Left forelimb (tissue), 1 donor: Measurements from ENCODE around the gene OR6V1.
A peak's percentile ranks its signal among the peaks of the same experiment; 100 is the strongest.

Experiments used
- DNase-seq: peaks from one replicate; pipeline ENCODE4 v3.0.0-alpha.2; 2018; ENCODE audit warnings: low spot score

The OR6V1 gene, protein sequence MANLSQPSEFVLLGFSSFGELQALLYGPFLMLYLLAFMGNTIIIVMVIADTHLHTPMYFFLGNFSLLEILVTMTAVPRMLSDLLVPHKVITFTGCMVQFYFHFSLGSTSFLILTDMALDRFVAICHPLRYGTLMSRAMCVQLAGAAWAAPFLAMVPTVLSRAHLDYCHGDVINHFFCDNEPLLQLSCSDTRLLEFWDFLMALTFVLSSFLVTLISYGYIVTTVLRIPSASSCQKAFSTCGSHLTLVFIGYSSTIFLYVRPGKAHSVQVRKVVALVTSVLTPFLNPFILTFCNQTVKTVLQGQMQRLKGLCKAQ

DNA sequence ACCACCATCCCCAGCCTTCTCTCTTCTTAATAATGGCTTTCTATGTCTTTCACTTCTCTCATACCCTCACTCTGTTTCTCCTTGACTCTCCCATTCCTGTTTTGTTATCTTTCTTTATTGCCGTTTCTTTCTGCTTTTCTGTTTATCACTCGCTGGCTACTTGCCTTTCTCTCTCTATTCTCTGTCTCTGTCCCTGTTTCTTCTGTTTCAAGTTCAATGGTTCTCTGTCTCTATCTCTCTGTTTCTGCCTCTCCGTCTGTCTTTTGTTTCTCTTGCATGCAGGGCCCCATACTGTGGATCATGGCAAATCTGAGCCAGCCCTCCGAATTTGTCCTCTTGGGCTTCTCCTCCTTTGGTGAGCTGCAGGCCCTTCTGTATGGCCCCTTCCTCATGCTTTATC, at the start of gene OR6V1:
OR6V1 (plus strand) TSS at position 301 of the 400 bp plus-strand sequence; CDS start at position 301, 0 bp downstream.
- no peak for DNase-seq

DNA sequence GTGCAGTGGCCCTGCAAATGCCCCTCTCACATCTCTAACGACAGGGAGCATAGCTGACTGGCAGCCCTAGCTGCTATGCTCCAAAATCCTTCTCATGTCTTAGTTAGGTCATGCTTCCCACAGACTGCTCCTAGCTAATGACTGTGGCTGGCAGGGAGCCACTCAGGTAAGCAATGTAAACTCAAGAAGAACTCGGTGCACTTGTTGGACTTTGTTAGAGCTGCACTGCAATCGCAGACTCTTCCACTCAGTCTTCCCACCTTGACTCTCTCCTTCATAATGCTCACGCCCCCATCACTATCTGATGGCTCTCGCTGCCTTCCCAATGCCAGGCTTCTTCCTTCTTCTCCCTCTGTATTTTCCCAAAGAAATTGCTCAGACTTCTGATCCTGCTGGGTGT, 49.2 kb upstream of the OR6V1 start:
- no peak for DNase-seq

DNA sequence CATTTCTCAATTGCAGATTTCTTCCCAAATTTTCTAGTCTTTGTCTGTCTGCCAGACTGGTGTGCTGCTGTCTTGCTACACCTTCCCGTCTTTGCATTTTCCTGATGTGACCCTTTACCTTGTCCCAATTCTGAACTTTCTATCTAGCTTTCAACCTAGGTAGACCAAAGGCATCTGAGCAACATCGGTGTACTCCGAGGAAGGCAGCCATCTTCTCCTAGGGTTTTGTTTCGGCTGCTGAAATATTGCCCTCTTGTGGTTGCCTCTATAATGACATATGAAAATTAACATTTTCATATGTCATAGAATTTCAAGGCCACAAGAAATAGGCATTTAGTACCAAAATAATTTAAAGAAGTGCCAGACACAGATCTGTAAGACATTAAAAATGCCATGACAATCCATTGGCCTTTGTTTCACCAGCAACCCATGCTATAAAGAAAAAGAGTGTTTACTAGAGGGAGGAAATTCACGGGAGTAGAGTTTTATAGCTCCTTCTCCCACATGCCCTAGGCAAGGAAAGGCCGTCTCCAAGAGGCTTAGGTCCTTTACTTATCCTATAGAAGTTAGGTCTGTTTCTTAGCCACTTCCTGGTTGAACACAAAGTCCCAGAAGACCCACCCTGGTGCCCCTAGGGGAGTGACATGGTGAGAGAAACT, 48.6 kb upstream of the OR6V1 start:
- DNase-seq: no peak

DNA sequence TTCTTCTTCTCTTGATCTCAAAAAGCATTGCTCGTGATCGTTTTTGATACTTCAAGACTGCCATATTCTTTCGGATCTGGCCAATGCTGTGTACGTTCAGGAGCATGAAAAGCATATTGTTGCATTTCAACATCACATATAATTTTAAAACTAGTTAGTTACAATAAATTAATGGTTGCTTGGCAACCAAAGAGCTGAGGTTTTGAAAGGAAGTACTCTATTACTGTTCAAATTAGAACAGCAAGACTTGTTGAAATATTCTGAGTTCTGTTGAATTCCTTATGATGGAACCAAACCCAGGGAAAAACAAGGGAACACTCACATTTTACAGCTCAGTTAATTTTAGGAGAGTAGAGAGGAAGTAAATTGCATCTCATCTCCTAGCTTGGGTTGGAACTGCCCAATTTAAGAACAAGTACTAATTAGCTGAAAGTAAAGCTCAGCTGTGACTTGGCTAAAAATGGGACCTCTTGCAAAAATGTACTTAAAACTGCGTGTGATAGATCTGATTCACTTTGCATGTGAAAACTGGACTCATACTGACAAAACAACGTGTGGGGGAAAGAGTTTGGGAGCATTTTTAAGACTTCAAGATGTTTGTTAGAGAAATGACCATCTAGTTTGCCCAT, 46.4 kb upstream of the OR6V1 start:
- DNase-seq: no peak

DNA sequence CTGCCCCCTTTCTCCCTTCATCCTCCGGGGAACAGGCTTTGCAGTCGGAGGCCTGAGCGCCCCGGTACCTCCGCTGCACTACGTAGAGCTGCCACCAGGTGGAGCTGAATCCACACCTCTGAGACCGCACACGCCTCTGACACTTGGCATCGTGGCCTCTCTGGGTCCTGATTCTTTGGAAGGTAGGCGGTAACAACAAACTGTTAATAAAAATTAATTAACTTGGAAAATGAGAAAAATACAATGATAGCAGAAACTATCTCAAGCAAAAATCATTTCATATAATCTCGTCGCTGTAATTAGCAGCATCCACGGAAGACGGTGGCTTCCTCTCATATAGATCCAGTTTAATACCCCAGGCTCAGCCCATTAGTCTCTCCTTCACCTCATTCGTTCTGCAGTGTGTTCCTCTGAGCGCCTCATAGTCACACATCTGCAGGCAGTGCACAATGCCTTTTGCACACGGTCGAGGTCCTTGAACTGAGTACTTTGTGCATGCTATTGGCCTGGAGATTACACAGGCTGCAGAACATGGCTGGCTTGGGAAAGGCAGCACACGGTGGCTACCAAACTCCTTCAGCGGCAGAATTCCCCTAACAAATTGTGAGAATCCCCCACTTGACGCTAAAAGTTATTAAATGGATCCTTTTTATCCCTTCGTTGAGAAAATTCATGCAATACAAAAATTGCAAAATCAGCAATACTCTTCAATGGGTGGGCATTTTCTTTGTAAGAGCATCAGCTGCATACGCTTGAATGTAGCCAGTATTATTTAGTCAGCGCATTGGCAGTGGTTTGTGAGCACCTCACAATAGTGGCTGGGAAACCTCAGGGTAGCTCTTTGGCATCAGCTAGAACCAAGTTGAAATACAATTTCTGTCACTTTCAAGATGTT, 43.9 kb upstream of the OR6V1 start:
- DNase-seq: peak; percentile 86

DNA sequence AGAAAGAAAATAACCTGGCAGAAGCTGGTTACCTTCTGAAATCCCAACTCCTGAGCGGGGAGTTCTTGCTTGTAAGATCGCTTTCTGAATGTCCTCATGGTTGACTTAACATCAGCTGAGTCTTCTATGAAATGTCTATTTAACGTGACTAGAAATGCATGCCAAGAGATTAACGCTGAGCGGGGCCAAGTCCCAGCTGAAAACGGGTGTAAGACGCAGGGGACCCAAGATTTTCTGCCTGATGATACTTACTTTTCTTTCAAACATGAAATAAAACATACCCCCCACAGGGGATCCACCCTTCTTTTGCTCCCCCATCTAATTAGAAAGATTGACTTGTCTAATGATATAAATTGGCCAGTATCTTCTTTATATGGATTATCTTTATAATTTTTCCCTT, 40.1 kb upstream of the OR6V1 start:
- DNase-seq: no peak

DNA sequence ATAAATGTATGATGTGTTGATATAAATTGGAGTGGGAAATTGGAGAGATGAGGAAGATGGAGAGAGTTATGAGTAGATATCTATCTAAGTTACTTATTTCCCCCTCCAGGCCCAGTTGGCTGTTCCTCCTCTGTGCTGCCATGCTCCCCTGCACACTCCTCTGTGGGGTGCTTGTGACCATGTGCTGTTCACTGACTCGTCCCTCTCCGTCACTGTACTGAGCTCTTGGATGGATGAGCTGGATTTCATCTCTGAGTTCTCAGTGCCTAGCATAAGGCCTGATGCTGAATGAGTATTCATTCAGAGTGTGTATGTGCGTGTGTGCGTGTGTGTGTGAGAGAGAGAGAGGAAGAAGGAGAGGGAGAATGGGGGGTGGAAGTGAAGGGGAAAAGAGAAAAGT, 39.7 kb upstream of the OR6V1 start:
- DNase-seq: no peak

DNA sequence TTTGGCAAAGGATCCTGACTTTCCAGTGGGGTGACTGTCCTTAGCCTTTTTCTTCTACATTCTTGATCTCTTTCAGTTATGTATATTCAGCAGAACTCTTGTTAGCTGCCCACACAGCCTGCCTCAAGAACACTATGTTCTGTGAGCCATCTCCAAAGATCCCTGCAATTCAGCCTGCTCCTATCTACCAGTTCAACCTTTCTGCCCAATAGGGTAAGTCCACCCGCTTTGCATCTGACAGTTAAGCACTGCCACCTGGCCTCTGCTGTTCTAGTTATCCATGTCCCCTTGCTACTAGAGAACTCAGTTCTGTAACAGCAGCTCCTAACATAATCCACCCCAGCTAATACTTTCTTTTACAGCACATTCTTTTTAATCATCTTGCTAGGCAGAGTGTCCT, 38.7 kb upstream of the OR6V1 start:
- DNase-seq: no peak

DNA sequence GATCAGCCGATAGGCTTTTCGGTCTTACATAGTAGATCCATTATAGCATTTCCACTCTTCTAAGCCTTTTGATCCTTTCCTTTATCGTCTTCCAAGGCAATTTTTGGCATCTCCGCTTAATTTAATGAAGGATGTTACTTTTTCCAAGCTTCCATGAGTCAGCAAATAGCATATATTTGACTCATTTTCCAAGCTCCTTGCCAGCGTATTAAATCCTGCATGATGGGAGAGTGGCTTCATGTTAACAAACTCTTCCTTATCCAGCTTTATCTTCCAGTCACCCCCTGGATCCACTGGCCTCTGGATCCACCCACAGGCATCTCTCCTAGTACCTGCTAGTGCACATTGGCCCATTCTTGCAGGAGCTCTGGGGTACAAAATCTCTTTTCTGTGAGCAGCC, 38.2 kb upstream of the OR6V1 start:
- no peak for DNase-seq

DNA sequence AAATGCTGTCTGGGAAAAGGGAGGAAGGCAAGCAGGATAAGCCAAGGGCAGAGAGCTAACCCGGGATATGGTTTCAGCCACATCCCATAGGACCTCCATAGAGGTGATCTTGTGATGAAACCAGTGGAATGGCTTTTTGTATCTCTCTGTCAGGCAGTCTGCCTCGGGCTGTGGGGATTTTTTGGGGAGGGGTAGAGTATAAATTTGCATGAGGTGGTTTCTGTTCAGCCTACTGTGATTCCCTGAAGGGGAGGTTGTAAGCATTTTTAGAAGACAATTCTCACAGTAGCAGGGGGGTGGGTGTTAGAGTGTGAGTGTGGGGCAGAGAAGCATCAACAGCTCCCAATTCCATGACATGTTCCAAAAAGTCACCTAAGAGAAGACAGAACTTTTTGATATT, 37.1 kb upstream of the OR6V1 start:
- no peak for DNase-seq

DNA sequence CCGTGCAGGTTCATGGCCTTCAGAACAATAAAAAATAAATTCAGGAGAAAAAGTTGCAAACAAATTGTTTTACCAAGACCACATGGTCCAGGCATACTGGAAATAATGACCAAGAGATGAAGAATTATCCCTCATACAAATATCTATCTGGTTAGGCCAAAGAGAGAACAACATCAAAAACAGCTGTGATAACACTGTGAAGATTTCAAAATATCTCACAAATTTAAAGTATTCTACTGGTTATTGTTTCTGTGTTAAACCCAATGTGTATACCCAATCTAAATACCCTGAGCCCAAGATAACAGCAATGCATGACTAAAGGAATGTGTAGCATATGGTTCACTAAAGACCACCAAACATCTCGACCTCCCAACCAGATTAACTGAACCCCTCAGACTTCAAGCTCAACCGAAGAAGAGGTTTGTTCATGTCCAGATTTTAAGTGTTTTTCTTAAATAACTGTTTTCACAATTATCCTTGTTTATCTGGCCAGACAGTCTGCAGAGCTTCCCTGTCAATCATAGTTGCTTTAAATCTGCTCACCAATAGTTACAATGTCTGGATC, 36.1 kb upstream of the OR6V1 start:
- no peak for DNase-seq

DNA sequence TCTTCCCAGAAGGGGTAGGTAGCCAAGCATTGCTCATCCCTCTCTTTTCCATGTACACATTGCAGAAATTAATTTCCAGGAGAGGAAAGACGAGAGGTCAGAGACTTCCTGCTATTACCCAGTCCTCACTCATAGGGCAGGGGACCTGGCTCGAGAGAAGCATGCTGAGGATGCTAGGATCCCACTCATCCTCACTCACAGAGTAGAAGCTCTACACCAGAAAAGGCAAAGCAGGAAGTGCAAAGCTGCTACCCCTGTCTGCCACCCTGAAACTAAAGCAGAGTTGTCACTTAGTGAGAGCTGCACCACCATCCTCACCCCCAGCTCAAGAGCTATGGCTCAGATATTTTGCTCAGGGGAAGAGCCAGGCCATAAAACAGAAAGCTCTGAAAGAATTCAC, 35.1 kb upstream of the OR6V1 start:
- DNase-seq: no peak

DNA sequence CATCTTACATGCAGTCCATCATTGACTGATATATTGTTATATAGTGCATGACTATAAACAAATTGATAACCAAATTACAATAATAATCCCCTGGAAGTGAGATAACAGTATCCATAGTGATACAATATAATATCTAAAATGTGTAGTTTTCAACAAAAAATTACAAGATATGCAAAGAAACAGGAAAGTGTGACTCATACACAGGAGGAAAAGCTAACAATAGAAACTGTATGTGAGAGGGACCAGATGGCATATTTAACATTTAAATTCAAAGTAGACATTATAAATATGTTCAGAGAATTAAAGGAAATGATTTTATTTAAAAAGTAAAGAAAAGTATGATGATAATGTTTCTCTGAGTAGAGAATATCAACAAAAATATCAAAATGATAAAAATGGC, 33.2 kb upstream of the OR6V1 start:
- no peak for DNase-seq

DNA sequence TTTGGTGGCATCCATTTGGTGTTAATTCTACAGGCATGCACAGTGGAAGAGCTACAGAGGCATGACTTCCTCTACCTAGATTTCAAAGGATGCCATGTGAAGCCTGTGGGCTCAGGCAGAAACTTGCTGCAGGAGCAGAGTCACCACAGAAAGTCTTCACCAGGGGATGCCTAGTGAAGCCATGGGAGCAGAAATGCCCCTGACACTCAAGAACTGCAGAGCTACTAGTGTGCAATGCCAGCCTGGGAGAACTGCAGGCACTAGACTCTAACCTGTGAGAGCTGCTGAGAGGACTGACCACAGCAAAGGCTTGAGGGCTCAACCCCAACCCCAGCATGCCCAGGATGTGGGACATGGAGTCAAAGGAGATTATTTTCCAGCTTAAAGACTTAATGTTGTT, 29.1 kb upstream of the OR6V1 start:
- no peak for DNase-seq

DNA sequence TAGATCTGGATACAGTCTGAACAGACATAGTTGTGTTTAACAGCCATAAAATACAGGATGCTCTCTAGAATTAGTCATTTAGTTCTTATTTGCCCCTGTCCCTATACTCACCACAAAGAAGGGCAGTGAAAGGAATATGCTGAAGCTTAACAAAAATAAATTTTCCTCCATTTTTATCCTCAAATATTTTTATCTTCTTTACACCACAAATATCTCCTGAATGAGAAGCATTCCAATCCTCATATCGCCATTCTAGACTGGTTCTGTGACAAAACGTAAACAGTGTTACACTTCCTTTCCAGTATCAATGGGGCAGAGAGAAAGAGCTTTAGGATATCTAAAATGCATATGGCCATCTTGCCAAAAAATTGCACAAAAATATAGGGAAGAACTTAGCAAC, 26.8 kb upstream of the OR6V1 start:
- no peak for DNase-seq

DNA sequence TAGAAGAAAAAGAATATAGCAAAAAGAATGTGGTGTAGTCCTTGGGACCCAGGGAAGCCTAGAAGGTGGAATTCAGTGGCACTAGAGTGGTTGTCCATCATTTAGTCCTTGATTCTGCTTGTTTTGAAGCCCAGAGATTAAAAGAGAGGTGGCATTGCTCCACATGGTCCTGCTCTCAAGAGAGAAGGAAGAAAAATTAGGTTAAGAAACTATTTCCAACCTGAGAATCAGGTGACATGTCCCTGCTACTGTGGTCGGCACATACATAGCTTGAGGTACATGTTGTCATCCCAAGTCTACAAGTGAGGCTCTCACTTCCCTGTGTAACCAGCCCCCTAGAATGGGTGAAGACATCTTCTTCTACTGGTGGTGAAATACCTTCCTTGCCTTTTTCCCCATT, 25.1 kb upstream of the OR6V1 start, which contains the start of gene OR9A2:
OR9A2 (minus strand) TSS at position 101 of the 400 bp plus-strand sequence; CDS start at position 101, 0 bp downstream.
- no peak for DNase-seq

DNA sequence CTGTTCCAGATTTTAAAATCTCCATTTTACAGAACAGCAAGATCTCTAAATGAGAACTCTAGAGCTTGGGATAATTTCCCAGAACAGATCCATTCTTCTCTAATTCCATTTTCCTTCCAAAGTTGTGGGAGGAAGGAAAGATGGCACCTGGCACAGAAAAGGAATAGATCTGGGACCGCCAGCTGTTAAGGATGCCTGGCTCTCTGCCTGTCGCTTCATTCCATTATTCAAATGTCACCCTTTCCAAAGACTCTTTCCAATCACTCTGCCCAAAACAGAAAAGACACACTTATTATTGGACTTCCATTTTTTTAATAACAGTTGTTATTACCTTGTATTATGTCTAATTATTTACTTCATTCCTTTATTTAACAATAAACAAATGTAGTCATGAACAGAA, 24.5 kb upstream of the OR6V1 start:
- no peak for DNase-seq

DNA sequence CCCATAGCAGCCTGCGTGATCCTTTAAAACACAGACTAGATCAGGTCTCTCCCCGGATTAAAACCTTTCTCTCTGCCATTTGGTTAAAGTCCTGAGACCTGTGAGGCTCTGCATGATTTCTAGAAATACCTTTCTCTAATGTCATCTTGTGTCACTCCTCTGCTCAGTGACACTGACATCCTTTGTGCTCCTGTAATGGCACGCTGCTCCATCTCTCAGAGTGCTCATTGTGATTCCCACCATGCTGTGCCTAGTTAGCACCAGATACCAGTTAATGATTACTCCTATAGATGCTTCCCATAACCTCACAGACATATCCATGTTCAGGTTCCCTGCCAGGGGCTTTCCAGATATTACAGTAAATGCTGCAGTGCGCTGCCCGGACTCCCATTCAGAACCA, 13.5 kb upstream of the OR6V1 start:
- DNase-seq: no peak

DNA sequence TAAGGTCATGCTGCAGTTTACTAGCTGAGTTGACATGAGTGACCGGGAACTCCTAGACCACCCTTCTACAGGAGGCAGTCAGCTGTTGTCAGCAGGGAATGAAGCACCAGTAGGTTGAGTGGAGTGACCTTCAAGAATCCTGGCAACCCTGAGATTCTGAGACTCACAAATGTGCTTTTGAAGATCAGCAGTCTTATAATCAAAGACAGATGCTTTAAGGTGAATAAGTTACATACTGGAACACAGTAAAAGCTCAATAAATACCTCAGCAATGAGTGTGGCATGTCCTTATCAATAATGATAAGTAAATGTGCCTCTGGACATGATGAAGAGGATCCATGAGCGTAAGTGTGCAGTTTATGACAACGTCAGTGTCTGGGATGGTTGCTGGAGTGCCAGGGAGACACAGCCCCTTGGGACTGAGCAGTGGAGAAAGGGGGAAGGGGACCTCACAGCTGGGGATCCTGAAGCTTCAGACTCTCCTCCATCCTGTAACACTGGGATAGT, 11.9 kb upstream of the OR6V1 start:
- no peak for DNase-seq

DNA sequence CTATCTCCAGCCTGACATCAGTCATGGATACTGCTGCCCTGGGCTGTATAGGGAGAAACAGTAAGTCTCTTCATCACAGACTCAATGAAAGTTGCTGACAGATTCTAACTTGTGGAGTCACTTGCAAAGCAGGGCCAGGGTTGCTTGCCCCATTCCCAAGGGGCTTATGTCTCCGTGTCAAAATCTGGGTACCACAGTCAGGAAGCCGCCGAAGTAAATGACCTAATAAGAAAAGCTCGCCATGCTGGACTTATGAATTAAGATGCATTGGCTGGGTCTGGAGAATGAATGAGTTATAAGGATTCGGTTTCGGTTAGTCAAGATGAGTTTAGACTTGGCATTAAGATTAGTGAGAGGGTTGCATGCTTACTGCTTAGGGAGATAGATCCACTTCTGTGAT, 10.8 kb upstream of the OR6V1 start:
- DNase-seq: no peak

DNA sequence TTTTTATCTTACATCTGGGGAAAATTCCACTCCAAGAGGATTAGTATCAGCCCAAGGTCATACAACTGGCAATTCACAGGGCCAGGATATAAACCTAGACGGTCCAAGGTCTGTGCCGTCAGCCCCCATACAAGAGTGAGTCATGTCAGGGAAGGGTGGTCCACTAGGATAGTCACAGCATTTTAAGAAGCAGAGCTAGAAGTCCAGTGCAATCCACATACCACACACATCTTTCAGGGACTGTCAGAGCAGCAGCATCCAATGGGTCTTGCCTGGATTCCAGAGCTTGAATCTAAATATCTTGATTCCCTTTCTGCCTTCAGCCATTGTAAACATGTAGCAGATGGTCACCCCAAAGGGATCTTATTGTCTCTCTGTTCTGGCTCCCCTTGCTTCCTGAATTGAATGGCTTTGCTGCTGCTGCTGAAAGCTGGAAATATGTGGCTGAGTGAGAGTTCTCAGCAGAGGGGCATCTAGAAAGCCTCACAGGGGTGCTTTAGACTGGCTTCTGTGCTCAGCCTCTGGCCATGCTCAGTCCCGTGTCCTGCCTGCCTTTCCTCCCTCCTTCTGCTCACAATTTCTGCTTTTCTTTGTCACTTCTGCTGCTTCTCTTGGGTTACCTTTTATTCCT, 9.9 kb upstream of the OR6V1 start:
- DNase-seq: no peak
